ENCODE results near the gene FZR1.
"Not testable (repeated sequence)": the region's sequence is repeated elsewhere in the genome, so short reads cannot be mapped to it uniquely, and the experiment has no call there.

The FZR1 gene

GRCh38 chr19:3497757-3498520, 8.2 kb upstream of the FZR1 start:
- DNase-seq = no peak

GRCh38 chr19:3499738-3500428, 6.2 kb upstream of the FZR1 start:
- no peak for DNase-seq

- peak; percentile 98 for DNase-seq
Observed at GRCh38 chr19:3500429-3501101, 5.5 kb upstream of the FZR1 start, which contains the start of gene DOHH. Gene DOHH (minus strand): TSS chr19:3500674. CDS start chr19:3496814, 3,860 bp downstream.

GRCh38 chr19:3501780-3502179, 4.3 kb upstream of the FZR1 start:
- DNase-seq = no peak

- no peak for DNase-seq
Observed at GRCh38 chr19:3503036-3503572, 3.0 kb upstream of the FZR1 start.

GRCh38 chr19:3504735-3505134, 1.4 kb upstream of the FZR1 start:
- no peak for DNase-seq

- DNase-seq = peak; percentile 47
Observed at GRCh38 chr19:3506384-3507340, 551 bp downstream of the FZR1 start.

GRCh38 chr19:3507371-3508120, 1.4 kb downstream of the FZR1 start:
- peak; percentile 60 for DNase-seq

- not testable (repeated sequence) for DNase-seq
Observed at GRCh38 chr19:3508121-3508661, 2.1 kb downstream of the FZR1 start.

- no peak for DNase-seq
Observed at GRCh38 chr19:3508771-3509535, 2.8 kb downstream of the FZR1 start.

- no peak for DNase-seq
Observed at GRCh38 chr19:3509566-3509989, 3.5 kb downstream of the FZR1 start.

GRCh38 chr19:3510727-3511126, 4.6 kb downstream of the FZR1 start:
- no peak for DNase-seq

GRCh38 chr19:3511506-3512251, 5.6 kb downstream of the FZR1 start:
- DNase-seq = no peak

GRCh38 chr19:3512562-3513228, 6.6 kb downstream of the FZR1 start:
- no peak for DNase-seq

- no peak for DNase-seq
Observed at GRCh38 chr19:3513229-3514140, 7.4 kb downstream of the FZR1 start.

GRCh38 chr19:3514930-3515329, 8.8 kb downstream of the FZR1 start:
- no peak for DNase-seq

GRCh38 chr19:3515891-3516422, 9.8 kb downstream of the FZR1 start:
- DNase-seq = no peak
